HG03460 (cell line): ENCODE results near the gene IQCC.
"Not testable (repeated sequence)": the region's sequence is repeated elsewhere in the genome, so short reads cannot be mapped to it uniquely, and the experiment has no call there.

Source experiments
- ATAC-seq: cut with Tn5 transposase; IDR thresholded peaks from one replicate; pipeline ENCODE4 v1.9.1; 2021; ENCODE audit not compliant: unreplicated experiment

Gene IQCC

DNA sequence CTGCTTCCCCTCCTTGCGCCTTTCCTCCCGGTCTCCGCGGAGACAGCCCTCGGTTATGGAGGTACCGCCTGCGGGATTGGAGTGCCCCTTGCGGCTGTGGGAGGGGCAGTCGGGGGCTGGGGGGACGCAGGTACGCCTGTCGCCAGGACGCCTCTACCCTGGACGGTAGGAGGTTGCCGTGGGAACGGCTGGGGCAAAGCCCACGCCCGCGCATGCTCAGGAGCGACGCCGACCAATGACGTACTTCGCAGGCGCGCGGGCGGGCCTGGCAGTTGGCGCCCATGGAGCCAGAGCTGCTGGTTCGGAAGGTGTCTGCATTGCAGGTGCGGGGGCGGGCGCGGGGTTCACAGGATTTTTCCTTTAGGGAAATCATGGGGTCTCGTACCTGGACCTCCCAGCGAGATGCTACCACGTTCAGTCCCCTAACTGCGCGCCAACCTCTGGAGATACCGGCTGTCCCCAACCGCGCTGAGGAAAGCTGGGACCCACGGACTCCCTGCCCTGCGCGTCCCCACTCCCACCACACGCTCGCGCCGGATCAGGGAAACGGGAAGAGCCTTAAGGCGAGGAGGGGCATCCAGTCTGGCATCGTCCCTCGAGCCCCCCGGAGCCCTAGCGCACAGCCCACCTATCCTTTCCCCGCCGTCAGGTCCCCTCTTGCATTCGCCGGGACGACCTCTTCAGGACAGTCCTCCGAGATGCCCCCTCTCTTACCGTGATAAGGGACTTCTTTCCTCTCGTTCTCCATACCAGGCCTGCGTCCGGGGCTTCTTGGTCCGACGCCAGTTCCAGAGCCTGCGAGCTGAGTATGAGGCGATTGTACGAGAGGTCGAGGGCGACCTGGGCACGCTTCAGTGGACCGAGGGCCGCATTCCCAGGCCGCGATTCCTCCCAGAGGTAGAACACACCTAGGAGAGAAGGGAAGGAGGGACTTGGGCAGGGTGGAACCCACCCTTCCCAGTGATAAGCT is at the start of gene IQCC:
TSS of gene IQCC (plus strand) at position 271 of the 970 bp plus-strand sequence. CDS start at position 282, 11 bp downstream.
- no peak for ATAC-seq

DNA sequence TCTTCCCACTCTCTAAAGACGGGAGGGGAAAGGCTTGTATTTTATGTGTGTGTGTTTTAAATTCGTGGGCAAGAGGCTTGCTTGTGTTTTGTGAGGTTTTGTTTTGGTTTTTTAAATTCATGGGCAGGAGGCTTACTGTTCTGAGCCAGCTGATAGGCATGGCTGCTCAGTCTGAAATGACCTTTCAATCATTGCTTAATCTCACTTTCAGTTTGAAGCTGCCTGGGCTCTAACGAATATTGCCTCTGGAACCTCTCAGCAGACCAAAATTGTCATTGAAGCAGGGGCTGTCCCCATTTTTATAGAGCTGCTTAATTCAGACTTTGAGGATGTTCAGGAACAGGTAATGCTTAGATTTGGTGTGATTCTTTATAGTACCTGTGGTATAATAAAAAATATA is 46.3 kb upstream of the IQCC start:
- peak; percentile 61 for ATAC-seq

DNA sequence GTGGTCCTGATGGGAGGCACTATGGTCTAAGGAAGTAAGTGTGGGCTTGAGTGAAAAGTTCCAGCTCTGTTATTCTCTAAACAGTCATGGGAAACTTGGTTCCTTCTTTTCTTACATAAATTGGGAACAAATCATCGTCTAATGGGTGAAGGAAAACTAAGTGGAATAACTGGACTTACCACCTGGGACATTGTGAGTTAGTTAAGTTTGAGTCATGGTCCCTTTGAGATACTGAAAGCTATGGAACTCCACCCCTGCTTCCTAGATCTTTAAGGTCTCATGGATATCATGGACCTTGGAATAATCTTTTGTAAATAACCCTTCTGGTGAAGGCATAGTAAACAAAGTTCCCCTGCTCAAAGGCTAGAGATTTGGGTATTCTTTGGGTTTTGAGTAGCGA is 42.1 kb upstream of the IQCC start:
- no peak for ATAC-seq

DNA sequence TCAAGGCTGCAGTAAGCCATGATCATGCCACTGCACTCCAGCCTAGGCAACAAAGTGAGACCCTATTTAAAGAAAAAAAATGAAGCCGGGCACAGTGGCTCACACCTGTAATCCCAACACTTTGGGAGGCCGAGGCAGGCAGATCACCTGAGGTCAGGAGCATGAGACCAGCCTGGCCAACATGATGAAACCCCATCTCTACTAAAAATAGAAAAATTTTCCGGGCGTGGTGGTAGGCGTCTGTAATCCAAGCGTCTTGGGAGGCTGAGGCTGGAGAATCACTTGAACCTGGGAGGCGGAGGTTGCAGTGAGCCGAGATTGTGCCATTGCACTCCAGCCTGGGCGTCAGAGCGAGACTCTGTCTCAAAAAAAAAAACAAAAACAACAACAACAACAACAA is 39.8 kb upstream of the IQCC start:
- ATAC-seq, result not testable (repeated sequence)

DNA sequence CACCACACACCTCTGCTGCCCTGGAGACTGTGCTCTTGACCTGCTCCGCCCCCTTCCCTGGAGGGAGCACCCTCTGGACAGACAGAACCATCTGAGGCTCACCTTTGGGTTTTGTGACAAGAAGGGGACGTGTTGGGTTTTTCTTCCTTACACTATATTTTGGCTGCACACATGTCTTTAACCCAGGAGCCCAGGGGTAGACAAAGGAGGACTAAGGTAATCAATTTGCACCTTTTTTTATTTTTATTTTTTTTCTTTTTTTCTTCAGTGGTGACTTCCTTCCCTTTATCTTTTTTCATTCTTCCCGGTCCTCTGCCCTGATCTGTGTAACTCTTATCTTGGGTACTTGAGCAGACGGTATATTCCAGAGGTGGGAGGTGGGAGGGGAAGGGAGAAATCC is 34.5 kb upstream of the IQCC start:
- no peak for ATAC-seq

DNA sequence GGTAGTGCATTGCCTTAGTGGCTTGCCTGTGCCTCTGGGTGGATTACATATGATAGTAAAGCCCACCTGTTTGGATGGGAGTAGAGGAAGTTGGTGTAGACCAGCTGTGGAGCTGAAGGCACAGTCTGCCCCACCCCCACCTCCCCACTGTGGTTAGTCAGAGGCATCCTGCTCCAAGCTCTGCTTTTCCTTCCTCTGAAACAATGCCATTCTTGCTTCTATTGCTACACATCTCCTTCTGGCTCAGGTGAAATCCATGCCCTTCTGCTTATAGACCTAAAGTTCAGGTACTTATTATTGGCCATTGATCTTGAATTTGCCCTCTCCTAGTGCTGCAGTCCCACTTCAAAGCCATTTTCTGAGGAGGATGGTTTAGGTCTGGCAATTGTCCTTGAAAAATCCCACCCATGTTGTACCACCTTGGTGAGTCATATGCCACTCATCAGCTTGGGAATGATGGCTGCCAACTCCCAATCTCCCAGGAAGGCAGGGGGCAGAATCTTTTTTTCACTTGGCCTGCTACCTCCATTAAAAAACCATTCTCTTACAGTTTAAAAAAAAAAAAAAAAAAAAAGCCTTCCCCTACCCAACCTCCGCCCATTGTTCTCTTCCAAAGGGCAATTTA is 32.7 kb upstream of the IQCC start:
- ATAC-seq, result no peak

DNA sequence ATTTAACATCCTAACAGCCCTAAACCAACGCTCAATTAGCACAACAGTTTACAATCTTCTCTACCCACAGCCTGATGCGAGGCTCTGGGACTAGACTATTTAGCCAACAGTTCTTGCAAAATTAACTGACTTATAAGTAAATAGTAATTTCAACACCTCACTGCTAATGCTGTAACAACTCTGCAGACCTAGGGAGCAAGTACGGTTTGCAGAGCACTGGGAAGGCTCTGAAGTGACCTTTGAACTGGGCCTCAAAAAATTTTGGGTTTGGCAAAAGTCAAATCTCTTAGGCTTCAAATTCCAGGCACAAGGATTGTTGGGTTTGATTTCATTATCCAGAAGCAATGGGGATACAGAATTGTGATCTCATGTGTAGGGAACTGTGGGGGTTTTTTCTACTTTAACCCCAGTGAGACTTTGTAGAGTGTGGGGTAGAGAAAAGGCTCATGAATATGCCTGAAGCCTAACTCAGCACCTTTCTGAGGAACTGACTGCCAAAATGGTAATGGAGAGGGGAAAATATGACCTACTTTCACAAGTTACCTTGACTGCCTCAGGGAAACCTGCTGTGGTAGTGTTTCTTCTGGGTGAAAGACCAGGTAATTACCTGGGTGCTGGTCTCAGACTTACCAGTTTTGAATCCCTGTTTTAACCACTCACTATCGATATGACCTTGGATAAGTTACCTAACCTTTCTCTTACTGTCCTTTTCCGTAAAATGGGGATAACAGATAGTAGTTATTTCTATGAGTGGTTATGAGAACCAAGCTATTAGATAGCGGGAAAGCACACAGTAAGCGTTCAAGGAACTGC is 26.9 kb upstream of the IQCC start:
- no peak for ATAC-seq

DNA sequence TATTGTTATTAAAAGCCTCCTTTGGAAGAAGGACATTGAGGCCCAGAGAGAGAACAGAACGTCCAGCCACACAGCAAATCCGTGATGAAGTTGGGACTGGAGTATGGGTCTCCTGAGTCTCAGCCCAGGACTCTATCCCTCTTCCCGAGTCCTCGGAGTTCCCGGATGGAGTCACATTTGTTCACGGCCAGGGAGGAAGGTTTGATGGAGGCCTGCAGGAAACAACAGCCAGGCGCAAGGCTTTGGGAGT is 26.4 kb upstream of the IQCC start:
- no peak for ATAC-seq

DNA sequence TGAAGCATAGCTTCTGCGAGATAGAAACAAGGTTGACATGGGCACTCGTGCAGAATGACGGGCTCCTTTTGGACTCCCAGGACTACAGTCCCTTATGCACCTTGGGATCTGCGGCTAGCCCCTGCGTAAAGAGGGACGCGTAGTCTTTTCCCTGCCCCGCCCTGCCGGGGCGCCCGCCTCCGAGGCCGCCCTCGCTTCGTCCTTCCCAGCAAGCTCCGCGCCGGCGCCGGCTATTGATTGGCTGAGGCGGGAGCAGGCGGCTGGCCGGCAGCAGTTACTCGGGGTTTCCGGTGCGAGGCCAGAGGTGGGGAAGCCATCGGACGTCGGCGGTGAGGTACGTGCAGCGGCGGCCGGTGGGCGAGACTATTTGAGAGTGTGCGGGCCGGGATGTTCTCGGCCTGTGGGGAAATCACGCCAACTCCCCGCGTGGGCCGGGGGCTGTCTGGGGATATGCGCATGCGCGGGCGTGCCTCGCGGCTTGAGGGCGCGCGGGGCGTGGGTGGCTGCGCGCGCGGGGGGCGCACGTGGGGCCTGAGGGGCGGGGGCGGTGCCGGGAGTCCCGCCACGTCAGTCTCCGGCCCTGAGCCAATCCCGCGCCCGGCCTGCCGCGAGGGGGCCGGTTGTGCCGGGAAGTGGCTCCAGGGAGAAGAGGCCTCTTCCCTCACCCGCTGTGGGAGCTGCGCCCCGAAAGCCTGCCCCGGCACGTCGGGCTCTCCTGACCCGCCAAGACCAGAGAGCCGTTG is 25.9 kb upstream of the IQCC start, which contains the start of gene TXLNA:
TSS of gene TXLNA (plus strand) at position 233 of the 743 bp plus-strand sequence. CDS start 671 bp downstream, outside the sequence.
- ATAC-seq, result peak; percentile 72

DNA sequence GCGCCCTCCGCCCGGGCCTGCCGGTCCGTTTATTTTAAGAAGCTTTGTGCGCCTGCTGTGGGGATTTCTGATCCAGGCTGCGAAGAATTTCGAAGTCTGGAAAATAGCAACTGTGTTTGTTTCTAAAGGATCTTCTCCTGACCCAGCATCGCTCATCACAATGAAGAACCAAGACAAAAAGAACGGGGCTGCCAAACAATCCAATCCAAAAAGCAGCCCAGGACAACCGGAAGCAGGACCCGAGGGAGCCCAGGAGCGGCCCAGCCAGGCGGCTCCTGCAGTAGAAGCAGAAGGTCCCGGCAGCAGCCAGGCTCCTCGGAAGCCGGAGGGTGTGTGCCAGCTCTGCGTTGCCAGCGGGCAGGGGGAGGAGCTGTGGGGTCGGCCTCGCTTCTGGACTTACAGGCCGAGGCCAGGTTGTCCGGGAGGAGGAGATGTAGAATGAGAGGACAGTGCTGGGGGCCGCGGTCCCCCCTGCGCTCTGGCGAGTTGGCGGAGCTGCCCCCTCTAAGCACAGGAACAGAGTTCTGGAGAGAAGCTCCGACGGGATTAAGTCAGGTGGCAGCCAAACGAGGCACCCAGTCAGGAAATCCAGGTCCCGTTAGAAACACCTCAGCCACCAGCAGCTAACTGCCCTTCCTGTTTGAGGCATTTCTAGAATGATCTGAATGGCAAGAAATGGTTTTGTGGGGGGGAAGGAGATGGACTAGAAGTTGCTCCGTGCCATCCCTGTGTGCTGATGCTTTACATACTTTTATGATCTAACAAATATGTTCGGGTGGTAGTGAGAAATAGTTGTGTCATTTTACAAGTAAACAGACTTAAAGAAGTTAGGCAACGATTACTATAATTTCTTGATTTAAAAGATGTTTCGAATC is 25.0 kb upstream of the IQCC start:
- no peak for ATAC-seq

DNA sequence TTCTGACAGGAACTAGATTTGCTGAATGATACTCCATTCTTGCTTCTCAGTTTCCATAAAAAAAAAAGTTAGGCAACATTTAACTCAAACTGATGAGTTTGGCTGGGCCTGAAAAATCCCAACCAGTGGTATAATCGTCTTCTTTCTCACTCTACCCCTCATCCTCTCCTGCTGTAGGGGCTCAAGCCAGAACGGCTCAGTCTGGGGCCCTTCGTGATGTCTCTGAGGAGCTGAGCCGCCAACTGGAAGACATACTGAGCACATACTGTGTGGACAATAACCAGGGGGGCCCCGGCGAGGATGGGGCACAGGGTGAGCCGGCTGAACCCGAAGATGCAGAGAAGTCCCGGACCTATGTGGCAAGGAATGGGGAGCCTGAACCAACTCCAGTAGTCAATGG is 24.4 kb upstream of the IQCC start:
- no peak for ATAC-seq

DNA sequence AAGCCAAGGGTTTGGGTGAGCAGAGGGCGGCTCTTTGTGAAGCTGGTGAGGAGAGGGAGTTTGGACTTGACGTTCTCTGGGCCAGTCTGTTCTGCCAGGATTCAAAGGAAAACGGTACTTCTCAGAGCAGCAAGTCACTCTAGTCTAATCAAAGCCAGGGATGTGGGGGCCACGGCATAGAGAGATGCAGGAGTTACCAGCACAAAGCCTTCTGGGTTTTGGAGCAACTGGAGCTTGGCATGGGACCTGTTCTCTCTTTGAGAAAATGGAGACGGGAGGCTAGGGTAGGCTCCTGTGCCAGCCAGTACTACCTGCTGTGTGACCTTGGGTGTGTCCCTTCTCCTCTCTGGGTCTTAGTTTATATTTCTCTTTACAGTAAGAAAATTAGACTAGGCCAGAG is 23.9 kb upstream of the IQCC start:
- no peak for ATAC-seq

DNA sequence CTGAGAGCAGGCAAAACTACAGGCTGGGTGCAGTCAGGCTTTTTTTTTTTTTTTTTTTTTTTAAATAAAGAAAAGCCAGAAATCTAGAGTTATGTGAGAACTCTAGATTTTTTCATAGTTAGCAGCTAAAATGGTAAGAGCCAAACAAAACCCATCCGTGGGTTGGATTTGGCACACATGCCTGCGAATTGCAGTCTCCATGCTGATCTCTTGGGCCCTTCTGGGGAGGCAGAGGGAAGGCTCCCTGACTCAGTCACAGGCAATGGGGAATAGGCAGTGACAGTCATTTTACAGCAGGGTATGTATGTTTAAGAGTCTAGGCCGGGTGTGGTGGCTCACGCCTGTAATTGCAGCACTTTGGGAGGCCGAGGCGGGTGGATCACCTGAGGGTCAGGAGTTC is 23.4 kb upstream of the IQCC start:
- no peak for ATAC-seq

DNA sequence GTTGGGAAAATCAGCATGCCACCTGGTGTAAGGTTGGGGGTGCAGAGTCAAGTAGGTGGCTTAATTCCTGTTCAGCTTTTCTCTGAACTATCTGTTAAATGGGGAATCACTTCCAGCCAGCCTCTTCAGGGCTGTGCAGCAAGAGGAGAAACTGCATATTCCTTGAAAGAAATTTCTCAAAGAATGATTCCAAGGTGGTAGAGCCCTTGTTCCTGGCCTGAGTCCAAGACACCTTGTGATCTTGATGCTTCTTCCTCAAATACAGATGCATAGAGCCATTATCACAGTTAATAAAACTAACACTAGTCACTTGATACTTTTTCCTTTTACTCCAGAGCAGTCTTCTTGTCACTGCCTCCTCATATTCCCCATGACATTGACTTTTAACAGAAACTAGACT is 20.8 kb upstream of the IQCC start:
- no peak for ATAC-seq

DNA sequence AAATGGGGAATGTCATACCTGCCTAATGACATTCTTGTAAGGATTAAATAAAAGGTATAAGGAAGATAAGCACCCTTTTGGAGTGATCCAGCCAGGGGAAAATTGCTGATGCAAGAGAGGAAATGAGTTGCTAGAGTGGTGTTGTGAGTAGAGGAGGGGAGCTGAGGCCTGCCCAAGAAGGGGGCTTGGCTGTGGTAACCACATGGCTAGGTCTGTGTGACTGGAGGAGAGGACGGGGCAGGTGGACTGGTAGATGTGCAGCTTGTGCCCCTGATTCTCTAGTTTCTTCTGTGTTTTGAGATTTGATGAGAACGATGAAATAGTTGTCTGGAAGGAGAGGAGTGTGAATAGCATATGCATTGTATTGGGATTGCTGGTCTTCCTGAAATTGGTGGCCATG is 19.4 kb upstream of the IQCC start:
- no peak for ATAC-seq

DNA sequence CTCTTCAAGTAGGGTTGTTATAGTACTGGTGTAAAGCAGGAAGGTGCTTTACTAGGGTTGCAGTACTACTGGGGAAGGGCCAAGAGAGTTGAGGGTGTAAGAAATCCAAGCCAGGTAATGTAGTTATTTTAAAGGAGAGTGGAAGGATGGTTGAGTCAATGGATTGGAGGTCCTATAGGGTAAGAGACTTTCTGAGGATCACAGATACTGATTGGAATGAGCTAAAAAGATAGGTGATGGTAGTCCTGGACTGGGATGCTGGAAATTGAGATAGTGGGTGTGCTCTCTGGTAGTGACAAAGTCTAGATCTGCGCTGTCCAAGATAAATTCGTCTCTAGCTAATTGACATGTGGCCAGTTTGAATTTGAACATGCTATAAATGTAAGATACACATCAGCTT is 19.0 kb upstream of the IQCC start:
- no peak for ATAC-seq

DNA sequence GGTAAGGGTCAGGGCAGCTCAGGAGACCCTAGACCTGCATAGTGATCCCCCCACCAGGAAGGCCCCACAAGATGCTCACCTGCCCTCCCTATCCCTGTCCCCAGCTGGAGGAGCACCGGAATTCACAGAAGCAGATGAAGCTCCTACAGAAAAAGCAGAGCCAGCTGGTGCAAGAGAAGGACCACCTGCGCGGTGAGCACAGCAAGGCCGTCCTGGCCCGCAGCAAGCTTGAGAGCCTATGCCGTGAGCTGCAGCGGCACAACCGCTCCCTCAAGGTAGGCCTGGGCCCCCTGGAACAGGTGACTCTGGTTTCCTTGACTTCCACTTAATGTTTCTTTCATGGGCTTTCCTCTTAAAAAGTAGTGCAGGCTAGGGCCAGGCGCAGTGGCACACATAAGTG is 17.6 kb upstream of the IQCC start:
- ATAC-seq, result no peak

DNA sequence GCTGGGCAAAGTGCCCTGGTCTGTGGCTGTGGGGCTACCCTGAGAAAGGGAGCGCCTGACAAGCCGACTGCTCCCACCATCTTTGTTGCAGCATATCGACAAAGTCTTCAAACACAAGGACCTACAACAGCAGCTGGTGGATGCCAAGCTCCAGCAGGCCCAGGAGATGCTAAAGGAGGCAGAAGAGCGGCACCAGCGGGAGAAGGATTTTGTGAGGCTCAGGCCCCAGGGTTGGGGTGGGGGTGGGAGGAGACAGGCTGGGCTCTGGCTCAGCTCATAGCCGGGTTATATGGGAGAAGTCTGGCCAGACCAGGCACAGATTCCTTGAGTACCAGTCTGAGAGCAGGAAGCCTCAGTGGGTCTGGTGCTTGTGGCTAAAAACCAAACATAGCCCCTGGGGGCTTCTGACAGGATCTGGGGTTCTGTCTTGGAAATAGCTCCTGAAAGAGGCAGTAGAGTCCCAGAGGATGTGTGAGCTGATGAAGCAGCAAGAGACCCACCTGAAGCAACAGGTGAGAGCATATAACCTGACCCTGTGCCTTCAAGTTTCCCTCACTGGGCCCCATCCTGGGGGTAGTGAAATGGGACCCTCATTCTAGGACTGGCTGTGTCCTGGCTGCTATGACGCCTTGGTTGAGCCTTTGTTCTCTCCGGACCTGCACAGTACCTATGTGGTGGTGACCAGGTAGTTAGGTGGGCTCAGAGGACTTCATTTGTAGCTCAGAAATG is 13.1 kb upstream of the IQCC start:
- ATAC-seq, result no peak

DNA sequence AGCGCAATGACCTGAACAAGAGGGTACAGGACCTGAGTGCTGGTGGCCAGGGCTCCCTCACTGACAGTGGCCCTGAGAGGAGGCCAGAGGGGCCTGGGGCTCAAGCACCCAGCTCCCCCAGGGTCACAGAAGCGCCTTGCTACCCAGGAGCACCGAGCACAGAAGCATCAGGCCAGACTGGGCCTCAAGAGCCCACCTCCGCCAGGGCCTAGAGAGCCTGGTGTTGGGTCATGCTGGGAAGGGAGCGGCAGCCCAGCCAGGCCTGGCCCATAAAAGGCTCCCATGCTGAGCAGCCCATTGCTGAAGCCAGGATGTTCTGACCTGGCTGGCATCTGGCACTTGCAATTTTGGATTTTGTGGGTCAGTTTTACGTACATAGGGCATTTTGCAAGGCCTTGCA is 10.5 kb upstream of the IQCC start:
- no peak for ATAC-seq
